ENCODE results near the gene ABCB8.

- TF ChIP-seq CTCF (IDR thresholded peaks at IDR 0.05), result no peak
- TF ChIP-seq EZH2 (IDR thresholded peaks at IDR 0.05; ENCODE audit: borderline replicate concordance, insufficient read depth, low read depth, low read length, poor library complexity, severe bottlenecking), result no peak
These were observed 63.7 kb downstream of the ABCB8 start for GRCh38 chr7:151091988-151092387.
